NB4 (cell line): ENCODE data around the gene TFR2.

ENCODE experiments used
- DNase-seq: peaks from one replicate; pipeline ENCODE4 v3.0.0; 2010; ENCODE audit warnings: low read depth
- H3K4me3 ChIP-seq: one replicate; pipeline ENCODE4 v1.5.1; 2011; ENCODE audit warnings: mild to moderate bottlenecking, low read depth, low read length, moderate library complexity
- CTCF ChIP-seq: IDR thresholded peaks from one replicate; pipeline ENCODE4 v1.5.1; 2012; ENCODE audit warnings: low read depth, low read length
- MYC ChIP-seq: IDR thresholded peaks from 2 replicates; pipeline ENCODE4 v1.6.1; 2011; ENCODE audit warnings: low read depth, low read length
- POLR2A ChIP-seq: IDR thresholded peaks from 2 replicates; pipeline ENCODE4 v1.6.1; 2011; ENCODE audit warnings: mild to moderate bottlenecking; ENCODE audit not compliant: insufficient read length; ENCODE audit errors: extremely low read depth
- TF ChIP-seq, protein P1 (sequence below): IDR thresholded peaks from 2 replicates; pipeline ENCODE4 v1.6.1; 2011; ENCODE audit warnings: low read depth, low read length

Gene TFR2

GRCh38 chr7:100573691-100574361 is 67.5 kb downstream of the TFR2 start, which contains the start of gene SAP25:
SAP25 (minus strand) TSS chr7:100573900; CDS start chr7:100573742, 158 bp downstream.
- DNase-seq, result no peak
- TF ChIP-seq CTCF, result no peak
- no peak for TF ChIP-seq MYC
- TF ChIP-seq, protein P1, sequence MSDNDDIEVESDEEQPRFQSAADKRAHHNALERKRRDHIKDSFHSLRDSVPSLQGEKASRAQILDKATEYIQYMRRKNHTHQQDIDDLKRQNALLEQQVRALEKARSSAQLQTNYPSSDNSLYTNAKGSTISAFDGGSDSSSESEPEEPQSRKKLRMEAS, result no peak
- TF ChIP-seq POLR2A, result no peak
- no peak within 1 kb of the TSS for H3K4me3 ChIP-seq

DNA sequence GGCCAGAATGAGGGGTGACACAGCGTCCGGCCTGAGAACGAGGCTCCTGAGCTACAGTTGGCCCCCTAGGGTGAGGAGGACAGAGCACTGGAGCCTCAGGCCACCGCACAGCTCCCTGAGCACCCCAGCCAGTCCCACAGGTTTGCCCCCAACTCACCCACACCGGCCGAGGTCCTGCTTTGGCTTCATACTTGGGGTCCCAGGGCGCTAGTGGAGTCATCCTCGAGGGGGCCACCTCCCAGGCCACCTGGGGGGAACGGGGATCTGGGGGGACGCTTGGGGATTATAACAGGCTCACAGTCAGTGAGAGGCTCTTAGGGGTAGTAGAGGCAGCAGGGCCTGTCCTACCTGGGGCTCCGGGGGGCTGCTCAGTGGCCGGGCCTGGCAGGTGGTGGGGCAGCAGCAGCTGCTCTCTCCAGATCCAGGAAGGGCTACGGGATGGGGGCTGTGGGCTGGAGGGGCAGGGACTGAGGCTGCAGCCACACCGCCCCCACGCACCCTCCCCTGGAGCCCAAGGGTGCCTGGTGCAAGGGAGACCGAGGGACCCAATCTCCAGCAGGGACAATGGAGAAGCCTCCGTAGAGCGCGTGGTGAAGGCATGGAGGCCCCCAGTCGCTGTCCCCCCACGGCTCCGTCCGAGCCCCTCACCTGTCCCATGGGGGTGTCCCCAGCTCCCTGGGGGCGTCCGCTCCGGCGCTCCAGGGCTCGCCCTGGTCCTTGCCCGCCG is 68.2 kb downstream of the TFR2 start:
- no peak overlapping the region for H3K4me3 ChIP-seq
- DNase-seq, result no peak
- TF ChIP-seq MYC (no peak), CTCF (no peak), POLR2A (no peak)
- TF ChIP-seq, protein P1, result no peak

DNA sequence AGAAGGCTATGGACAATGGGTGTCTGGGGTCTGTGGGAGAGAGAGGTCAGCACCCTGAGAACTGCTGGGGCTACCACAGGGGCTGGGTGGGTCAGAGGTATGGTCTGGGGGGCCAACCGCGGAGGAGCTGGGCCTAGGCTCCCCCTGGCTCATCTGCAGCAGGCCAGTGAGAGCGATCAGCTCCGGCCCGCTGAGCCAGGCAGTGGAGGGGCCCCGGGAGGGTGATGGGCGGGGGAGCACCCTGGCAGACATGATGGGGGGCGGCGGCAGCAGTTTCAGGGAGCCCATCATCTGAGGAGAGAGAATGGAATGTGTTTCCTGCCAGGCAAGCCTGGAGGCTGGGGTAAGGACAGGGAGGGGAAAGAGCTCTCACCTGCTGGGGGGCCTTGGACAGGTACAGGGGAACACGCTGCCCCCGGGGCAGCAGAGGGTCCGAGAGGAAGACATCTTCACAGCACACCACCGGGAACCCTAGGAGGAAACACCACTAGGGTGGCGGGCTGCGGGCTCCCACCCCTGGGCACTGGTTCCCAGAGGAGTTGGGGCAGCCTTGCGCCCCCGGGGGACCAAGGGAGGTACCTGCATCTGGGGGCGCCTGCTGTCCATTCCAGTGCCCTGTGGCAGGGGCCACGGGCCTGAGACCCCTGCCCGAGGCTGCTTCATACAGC is 68.9 kb downstream of the TFR2 start:
- no peak for DNase-seq
- TF ChIP-seq MYC (no peak), POLR2A (no peak), CTCF (no peak)
- TF ChIP-seq, protein P1, result no peak

DNA sequence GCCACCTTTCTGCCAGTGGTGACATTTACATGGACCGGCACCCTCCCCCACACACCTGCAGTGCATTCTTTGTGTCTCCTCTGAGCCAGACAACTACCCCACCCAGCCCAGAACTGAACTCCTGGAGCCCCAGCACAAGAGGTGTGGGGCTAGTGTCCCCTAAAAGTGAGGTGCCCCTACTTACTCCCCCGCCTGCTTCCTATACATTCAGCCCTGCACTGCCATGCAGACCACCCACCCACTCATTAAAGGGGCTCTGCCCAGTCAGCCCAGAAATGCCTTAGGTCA is 69.6 kb downstream of the TFR2 start:
- TF ChIP-seq POLR2A (no peak), CTCF (no peak), MYC (no peak)
- TF ChIP-seq, protein P1, result no peak
- no peak for DNase-seq
- no peak overlapping the region for H3K4me3 ChIP-seq

More for the DNA sequence above, 68.9 kb downstream of the TFR2 start:
- no peak overlapping the region for H3K4me3 ChIP-seq

DNA sequence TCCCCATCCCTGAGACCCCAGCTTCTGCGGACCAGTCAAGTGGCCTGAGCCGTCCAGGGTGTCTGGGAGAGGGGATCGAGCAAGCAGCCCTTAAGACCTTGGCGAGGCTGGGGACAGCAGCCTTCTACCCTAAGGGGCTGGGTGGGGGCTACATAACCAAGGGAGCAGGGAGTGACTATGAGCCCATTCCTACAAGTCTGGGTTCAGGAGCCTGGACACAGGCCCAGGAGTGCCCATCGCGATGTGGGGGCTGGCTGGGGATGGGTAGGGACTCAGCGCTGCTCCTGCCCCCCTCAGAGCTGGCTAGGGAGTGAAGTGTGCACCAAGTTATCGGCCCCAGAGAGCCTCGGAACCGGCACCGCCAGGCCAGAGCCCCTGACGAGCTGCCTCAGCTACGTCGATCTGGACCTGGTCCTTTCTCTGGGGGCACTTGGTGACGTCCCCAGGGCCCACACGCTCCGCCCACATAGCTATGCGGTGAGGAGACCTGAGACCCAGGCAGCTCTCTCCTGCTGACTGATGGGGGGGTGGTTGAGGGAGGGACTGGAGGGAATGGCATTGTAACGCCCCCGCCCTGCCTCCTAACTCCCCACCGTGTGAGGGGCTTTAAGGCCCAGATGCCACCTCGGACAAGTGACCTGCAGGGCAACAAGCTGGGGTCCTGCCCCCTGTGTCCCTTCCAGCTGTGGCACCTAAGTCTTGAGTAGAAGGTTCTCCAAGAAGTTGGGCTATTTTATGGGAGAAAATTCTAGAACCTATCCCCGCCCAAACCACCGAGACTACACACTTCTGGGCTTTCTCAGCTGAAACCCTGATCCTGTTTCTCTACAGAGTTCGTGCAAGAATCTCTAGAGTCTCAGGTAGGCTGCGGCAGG is 70.2 kb downstream of the TFR2 start:
- no peak overlapping the region for H3K4me3 ChIP-seq
- DNase-seq, result no peak
- no peak for TF ChIP-seq POLR2A
- no peak for TF ChIP-seq CTCF
- no peak for TF ChIP-seq MYC
- TF ChIP-seq, protein P1, result no peak
